Measurements from ENCODE around the gene GALNT17.
"Not testable (repeated sequence)": the region's sequence is repeated elsewhere in the genome, so short reads cannot be mapped to it uniquely, and the experiment has no call there.

Gene GALNT17

GRCh38 chr7:71566991-71567390, 435.0 kb downstream of the GALNT17 start:
- H3K4me3 ChIP-seq (ENCODE audit: low read depth, low read length), result no peak overlapping the region
- no peak for DNase-seq (ENCODE audit: low read depth)
- TF ChIP-seq CTCF (IDR thresholded peaks at IDR 0.05; ENCODE audit: control insufficient read depth, extremely low read depth, insufficient read depth), result no peak

GRCh38 chr7:71574153-71574860, 442.4 kb downstream of the GALNT17 start:
- no peak for TF ChIP-seq CTCF (IDR thresholded peaks at IDR 0.05; ENCODE audit: control insufficient read depth, extremely low read depth, insufficient read depth)
- no peak overlapping the region for H3K4me3 ChIP-seq (ENCODE audit: low read depth, low read length)
- DNase-seq (ENCODE audit: low read depth), result no peak

- TF ChIP-seq CTCF (IDR thresholded peaks at IDR 0.05; ENCODE audit: control insufficient read depth, extremely low read depth, insufficient read depth), result no peak
- DNase-seq (ENCODE audit: low read depth), result no peak
Measured at GRCh38 chr7:71580027-71580426, 448.1 kb downstream of the GALNT17 start.

GRCh38 chr7:71584256-71584655, 452.3 kb downstream of the GALNT17 start:
- no peak for TF ChIP-seq CTCF (IDR thresholded peaks at IDR 0.05; ENCODE audit: control insufficient read depth, extremely low read depth, insufficient read depth)
- no peak for DNase-seq (ENCODE audit: low read depth)

More at GRCh38 chr7:71580027-71580426, 448.1 kb downstream of the GALNT17 start:
- H3K4me3 ChIP-seq (ENCODE audit: low read depth, low read length), result no peak overlapping the region

GRCh38 chr7:71591876-71592275, 459.9 kb downstream of the GALNT17 start:
- TF ChIP-seq CTCF (IDR thresholded peaks at IDR 0.05; ENCODE audit: control insufficient read depth, extremely low read depth, insufficient read depth), result no peak
- H3K4me3 ChIP-seq (ENCODE audit: low read depth, low read length), result no peak overlapping the region
- DNase-seq (ENCODE audit: low read depth), result no peak

More at GRCh38 chr7:71584256-71584655, 452.3 kb downstream of the GALNT17 start:
- H3K4me3 ChIP-seq (ENCODE audit: low read depth, low read length), result no peak overlapping the region

- H3K4me3 ChIP-seq (ENCODE audit: low read depth, low read length); DNase-seq (ENCODE audit: low read depth): not testable (repeated sequence)
Measured at GRCh38 chr7:71592388-71592787, 460.4 kb downstream of the GALNT17 start.

GRCh38 chr7:71594736-71595135, 462.8 kb downstream of the GALNT17 start:
- no peak overlapping the region for H3K4me3 ChIP-seq (ENCODE audit: low read depth, low read length)
- no peak for TF ChIP-seq CTCF (IDR thresholded peaks at IDR 0.05; ENCODE audit: control insufficient read depth, extremely low read depth, insufficient read depth)
- no peak for DNase-seq (ENCODE audit: low read depth)

Data from LNCaP clone FGC (cell line).